HEK293T (cell line): ENCODE data around the gene TFG.

Experiments
- BHLHE40 ChIP-seq: fragments of 450-650 bp; IDR thresholded peaks from 2 replicates; pipeline ENCODE4 v1.6.1; 2016; ENCODE audit warnings: mild to moderate bottlenecking, moderate library complexity, borderline replicate concordance
- CTBP1 ChIP-seq: fragments of 450-650 bp; IDR thresholded peaks from 2 replicates; pipeline ENCODE4 v1.6.1; 2016; ENCODE audit warnings: borderline replicate concordance
- FOXA1 ChIP-seq: fragments of 450-650 bp; IDR thresholded peaks from 2 replicates; pipeline ENCODE4 v1.6.1; 2016; ENCODE audit warnings: mild to moderate bottlenecking
- FOXK2 ChIP-seq: fragments of 450-650 bp; IDR thresholded peaks from 2 replicates; pipeline ENCODE4 v1.6.1; 2016; ENCODE audit warnings: mild to moderate bottlenecking
- FOXM1 ChIP-seq: fragments of 450-650 bp; IDR thresholded peaks from 2 replicates; pipeline ENCODE4 v1.6.1; 2017; ENCODE audit warnings: mild to moderate bottlenecking, borderline replicate concordance
- PKNOX1 ChIP-seq: fragments of 450-650 bp; IDR thresholded peaks from 2 replicates; pipeline ENCODE4 v1.6.1; 2016
- SP1 ChIP-seq: fragments of 450-650 bp; IDR thresholded peaks from 2 replicates; pipeline ENCODE4 v1.6.1; 2017
- TARDBP ChIP-seq: fragments of 450-650 bp; IDR thresholded peaks from 2 replicates; pipeline ENCODE4 v1.6.1; 2016

- TF ChIP-seq BHLHE40 (no peak), FOXA1 (no peak), CTBP1 (no peak), FOXK2 (no peak), PKNOX1 (no peak), TARDBP (no peak), SP1 (no peak), FOXM1 (no peak)
Observed at GRCh38 chr3:100740207-100740606, 30.9 kb downstream of the TFG start.
